Measurements from ENCODE around the gene EXOC3L2. TPM values are rescaled to one million over a fixed set of nuclear protein-coding genes. Genes with fewer than 3 reads are reported as not detected.

Gene EXOC3L2
- total and polyA plus RNA-seq, 2 donors (not counting 3 experiments of a cell fraction or from before 2014, with no cell fraction given) = 0.66 to 1.8 TPM

- no TSS peak for BruUV-seq (replicated peaks)
- TF ChIP-seq JUN (IDR thresholded peaks at IDR 0.05; ENCODE audit: borderline replicate concordance, insufficient read depth, insufficient read length, low read depth) (no peak), POLR2AphosphoS5 (IDR thresholded peaks at IDR 0.05; ENCODE audit: insufficient read depth, low read depth, low read length) (no peak), POLR2A (IDR thresholded peaks at IDR 0.05; ENCODE audit: low read depth, low read length) (no peak), GATA2 (IDR thresholded peaks at IDR 0.05; ENCODE audit: insufficient read depth, insufficient read length, low read depth, low read length) (no peak), MYC (IDR thresholded peaks at IDR 0.05; ENCODE audit: low read depth, low read length) (no peak), MAX (IDR thresholded peaks at IDR 0.05; ENCODE audit: insufficient read depth, insufficient read length) (no peak), EZH2 (IDR thresholded peaks at IDR 0.05; ENCODE audit: borderline replicate concordance, low read depth, low read length, severe bottlenecking) (no peak), CTCF (IDR thresholded peaks at IDR 0.05; ENCODE audit: extremely low read depth in 1 of 2, insufficient read depth in 1 of 2, low read depth in 1 of 2, low read length in 2 of 2) (no peak), FOS (IDR thresholded peaks at IDR 0.05; ENCODE audit: borderline replicate concordance, insufficient read depth, low read length) (no peak)
- Histone ChIP-seq H3K4me2 (ENCODE audit: insufficient read depth, low read length) (no peak overlapping the region), H3K9ac (replicated peaks; ENCODE audit: extremely low read depth, insufficient read depth, low read length) (no peak overlapping the region), H3K9me1 (replicated peaks; ENCODE audit: control insufficient read depth, extremely low read depth, insufficient read depth, low read length) (no peaks in the 10 kb centered on the region), H2AFZ (ENCODE audit: low read depth, low read length) (no peak overlapping the region), H3K4me3 (replicated peaks in 1 of 3; ENCODE audit: insufficient read depth in 1 of 3, low read depth in 1 of 3, low read length in 3 of 3) (no peak overlapping the region), H3K4me1 (ENCODE audit: control insufficient read depth, extremely low read depth, insufficient read depth, low read length) (peaks cover 27% of the 10 kb centered on the region), H3K27ac (ENCODE audit: insufficient read depth, low read depth, low read length) (no peak overlapping the region), H4K20me1 (replicated peaks; ENCODE audit: control insufficient read depth, extremely low read depth, insufficient read depth, low read length) (no peaks in the 10 kb centered on the region), H3K9me3 (replicated peaks; ENCODE audit: control insufficient read depth, insufficient read depth, low read length) (no peaks in the 10 kb centered on the region), H3K79me2 (ENCODE audit: control insufficient read depth, insufficient read depth, low read length) (peaks cover 29% of the 10 kb centered on the region), H3K27me3 (ENCODE audit: control insufficient read depth in 2 of 2, insufficient read depth in 2 of 2, low read length in 2 of 2) (no peaks in the 10 kb centered on the region), H3K36me3 (ENCODE audit: control insufficient read depth in 2 of 2, extremely low read depth in 1 of 2, insufficient read depth in 2 of 2, low read length in 2 of 2) (peaks cover 0 to 3% of the 10 kb centered on the region in 2 experiments)
- FAIRE-seq (no peak), DNase-seq (ENCODE audit: low read depth, low spot score) (no peak)
- ChIA-PET CTCF (interaction anchor here (0.7 to 5.0 kb wide), 17 partner anchors 10 to 260 kb away, joined by 3 to 102 read pairs (median 5); partner anchors contain the start of genes BLOC1S3 and TRAPPC6A), POLR2A (no interaction called here)
- dilution Hi-C loops (cut with MboI; ENCODE audit: extremely low pct_ligation_motif_present, low sequenced_read_pairs) (no loop called here), intact Hi-C loops (cut with micrococcal nuclease) (loop anchor here (5.0 kb wide), 1 partner anchor 157 kb away; the partner anchor contains the start of gene PPP1R37)
Measured at GRCh38 chr19:45249261-45250033, 4.2 kb upstream of the EXOC3L2 start.
